HG03378 (cell line): Measurements from ENCODE around the gene NPAS3.

Source experiments
- ATAC-seq: cut with Tn5 transposase; IDR thresholded peaks from one replicate; pipeline ENCODE4 v1.9.1; 2021; ENCODE audit warnings: mild to moderate bottlenecking, moderate library complexity; ENCODE audit not compliant: unreplicated experiment

NPAS3 gene

DNA sequence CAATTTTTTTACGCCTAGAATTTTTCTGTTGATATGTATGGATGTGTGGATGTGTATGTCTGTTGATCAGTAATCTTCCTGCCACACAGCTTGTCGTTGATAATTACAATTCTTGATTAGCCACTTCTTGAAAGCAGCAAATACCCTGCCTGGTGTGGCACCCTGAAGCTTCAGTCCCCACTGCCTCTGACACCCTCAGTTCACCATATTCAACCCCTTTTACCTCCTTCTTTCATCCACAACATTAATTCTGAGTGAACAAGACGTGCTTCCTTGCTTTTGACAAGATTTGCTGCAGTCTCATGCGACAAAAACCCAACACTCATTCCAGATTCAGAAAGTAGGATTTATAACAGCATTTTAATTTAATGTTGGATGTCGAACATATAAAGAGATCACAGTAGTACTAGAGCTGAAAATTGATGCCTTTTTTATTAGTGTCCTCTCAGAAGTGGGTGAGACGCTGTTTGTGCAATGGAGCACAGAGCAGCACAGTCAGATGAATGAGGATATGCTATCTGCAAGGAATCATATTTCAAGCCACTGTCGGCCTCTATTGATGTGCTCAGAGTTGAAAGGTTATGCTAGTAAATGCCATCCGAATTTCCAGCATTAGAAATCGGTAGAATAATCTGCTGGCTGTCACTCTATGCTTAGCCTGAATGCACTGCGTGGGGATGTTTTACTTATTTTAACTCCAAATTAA lies 628.5 kb downstream of the NPAS3 start:
- no peak for ATAC-seq

DNA sequence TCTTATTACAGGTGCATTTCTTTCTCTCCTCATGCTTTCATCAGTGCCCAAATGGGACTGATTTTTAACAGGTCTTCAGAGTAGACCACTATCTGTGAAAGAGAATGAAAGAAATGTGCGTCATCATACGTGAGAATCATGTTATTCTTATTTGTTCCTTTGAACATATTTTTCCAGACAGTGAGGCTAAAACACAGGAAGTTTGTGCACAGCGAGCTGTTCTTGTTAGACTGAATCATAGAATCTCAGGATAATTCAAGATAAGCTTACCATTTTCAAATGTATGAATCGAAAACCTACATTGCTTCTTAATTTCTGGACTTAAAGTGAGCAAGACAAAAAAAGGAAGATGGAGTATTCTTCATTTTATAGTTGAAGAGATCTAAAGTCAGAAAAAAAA lies 629.1 kb downstream of the NPAS3 start:
- no peak for ATAC-seq

DNA sequence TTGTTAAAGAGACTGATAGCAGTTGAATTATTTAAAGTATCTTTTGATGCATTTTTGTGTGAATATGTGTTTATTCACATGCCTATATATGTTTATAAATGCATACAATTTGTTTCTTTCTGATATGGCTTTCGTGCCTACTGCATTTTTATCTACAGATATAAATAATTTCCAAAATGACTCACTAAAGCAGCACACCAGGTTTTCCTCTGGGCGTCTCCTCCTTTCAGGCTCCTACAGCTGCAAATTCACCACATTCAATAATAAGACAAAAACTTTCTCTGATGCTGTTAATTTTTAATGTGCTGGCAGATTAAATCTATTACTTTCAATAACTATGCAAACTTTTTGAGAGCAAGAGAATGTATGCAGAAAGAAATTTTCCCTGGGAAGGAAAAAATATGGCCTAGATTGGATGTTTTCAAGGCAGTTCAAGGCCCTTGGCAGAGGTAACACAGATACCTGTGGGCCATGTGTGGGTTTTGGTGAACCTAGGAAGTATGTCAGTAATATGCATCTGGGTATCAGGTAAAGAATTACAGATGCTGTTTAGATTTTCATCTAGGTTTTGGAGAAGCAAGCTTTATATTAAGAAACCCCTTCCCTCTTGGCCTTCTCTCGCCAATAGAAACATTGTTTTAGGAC lies 630.4 kb downstream of the NPAS3 start:
- ATAC-seq: no peak

DNA sequence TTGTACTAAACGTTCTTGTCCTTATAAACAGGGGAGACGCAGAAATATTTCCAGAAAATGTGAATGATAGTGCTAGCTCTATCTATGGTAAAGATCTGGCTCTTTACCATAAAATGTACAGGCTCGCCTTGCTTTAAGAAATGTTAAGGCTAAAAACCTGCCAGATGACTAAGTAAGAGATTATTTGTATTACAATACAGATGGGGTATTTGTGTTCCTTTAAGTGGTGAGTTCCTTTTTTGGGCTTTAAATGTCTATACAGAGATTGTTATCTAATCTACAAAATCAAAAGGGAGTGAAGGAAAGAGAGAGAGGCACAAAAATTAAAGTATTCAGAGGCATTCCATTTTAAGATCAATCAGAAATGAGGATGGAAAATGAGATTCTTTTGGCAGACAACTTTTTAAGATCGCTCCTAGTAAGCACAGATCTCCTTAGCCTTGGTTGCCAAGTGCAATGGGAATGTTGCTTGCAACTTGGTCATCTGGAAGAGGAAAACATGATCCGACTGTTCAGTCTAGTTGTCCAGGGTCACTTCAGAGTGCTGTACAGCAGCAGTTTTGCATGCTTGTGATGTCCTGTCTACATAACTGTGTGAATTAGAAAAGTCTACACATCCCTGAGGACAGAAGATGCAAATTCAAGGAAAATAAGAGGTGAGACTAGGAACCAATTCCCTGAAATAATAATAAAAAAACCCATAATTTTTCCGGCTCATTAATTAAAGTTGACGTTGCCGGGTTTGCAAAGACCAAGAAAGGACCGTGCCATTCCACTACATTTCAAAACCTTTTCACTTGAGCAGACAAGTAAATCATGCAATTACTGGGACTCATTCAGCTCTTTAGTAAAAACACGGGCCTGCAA lies 631.4 kb downstream of the NPAS3 start:
- no peak for ATAC-seq

DNA sequence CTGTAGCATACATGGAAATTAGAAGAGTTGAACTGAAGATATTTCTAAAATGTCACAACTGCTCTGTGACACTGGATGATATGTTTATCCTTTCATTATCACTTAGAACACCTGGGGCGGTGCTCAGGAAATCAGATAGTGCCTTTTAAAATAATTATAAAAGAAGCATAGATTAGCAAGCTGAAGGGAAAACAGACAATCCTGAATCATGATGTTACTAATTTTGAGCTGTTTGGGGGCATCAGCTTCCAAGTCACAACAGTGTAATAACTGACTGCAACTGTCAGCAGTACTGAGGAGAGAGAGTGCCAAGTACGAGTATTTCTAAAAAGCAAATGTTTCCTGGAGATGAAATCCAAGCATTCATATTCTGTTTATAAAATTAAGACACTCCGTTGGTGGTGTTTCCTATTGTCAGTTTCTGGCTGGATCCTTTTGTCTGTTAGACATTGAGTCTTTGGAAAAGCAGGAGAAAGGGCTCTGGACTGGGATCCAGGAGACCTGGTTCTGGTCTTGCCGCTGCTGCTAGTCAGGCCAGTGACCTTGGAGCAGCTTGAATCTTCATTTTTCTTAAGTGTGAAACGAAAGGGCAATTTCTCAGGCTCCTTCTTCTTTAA lies 632.1 kb downstream of the NPAS3 start:
- no peak for ATAC-seq

DNA sequence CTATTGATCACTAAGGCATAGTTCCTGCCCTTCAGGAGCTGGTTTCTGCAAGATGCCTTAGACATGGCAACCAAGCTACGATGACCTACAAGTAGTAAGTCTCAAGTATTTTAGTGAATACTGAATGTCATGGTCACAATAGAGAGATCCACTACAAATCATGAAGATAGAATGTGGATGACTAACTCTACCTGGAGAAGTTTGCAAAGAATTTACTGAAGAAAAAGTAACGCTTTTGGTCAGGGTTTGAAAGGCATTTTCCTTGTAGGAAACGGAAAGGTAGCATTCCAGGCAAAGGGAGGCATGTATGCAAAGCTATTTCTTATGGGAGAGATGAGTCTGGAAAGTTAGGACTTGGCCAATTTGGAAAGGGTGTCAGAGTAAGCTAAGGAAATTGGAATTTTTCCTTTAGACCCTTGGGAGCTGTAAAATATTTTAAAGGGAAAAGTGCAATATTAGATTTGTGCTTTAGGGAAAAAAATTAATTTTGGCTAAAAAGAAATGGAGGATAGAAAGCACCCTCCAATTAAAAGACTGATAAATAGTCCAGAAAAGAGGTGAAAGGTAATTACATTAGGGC lies 634.7 kb downstream of the NPAS3 start:
- no peak for ATAC-seq

DNA sequence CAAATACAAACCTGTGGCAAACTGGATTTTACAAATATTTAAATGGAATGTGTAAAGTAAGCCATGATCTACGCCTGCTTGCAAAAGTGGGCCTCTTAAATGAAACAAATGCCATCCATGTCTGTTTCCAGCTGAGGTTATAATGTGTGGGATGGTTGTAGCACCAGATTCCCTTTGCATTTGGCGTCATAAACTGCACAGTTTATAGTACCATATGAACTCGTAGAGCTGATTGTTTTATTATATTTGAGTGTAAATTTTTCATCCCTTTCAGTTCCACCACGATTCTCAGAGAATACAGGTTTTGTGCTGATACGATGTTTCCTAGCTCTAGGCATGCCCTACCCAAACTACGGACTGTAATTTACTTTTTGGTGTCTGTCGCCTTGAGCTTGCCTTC lies 637.3 kb downstream of the NPAS3 start:
- ATAC-seq: no peak

DNA sequence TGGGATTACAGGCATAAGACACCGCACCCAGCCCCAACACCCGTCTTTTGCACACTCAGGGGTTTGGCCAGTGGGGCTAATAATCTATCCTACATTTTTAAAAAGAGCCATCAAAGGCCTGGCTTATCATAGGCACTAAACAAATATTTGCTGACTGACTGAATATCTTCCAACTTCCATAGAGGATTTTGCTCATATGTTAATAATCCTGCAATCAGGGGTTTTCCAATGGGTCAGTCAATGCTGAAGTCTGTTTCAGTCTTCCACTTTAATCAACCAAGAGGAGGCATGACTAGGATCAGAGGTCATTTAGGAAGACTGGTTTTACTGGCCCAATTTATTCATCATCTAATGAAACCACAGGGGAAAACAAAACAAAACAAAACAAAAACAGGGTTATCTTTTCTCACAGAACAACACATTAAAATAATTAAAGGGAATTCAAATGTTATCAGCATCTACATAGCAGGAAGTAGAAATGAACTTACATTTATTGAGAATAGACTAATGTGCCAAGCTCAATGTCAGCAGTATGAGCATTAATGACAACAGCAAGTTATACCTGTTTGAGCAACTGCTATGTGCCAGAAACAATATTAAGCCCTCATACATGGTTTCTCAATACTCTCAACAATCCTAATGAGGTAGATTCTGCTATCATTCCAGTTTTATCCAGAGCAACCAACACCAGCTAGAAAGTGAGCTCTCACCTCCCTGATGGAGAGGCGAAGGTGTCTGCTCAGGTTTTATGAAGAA lies 640.0 kb downstream of the NPAS3 start:
- no peak for ATAC-seq

DNA sequence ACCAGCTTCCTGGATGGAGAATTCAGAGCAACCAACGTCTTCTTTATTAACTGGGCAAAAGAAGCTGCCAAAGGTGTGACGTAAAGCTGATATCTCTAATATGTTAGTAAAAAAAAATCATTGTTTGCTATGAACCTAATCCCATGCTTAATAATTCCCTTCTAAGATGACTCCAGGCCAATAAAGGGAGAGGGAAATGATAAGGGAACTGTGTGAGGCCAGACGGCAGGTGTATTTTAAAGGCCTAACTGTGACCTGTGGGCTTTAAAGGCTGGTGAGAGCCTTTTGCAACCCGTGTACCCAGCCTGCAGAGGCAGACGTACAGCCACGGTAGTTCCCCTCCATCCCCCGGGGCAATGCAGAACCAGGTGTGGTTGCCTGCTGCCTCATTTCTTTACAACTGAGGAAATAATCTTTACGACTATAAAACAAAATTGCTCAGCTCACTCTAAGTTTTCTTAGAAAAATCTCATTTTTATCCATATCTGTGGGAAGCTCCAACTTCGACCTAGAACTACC lies 641.6 kb downstream of the NPAS3 start:
- no peak for ATAC-seq

DNA sequence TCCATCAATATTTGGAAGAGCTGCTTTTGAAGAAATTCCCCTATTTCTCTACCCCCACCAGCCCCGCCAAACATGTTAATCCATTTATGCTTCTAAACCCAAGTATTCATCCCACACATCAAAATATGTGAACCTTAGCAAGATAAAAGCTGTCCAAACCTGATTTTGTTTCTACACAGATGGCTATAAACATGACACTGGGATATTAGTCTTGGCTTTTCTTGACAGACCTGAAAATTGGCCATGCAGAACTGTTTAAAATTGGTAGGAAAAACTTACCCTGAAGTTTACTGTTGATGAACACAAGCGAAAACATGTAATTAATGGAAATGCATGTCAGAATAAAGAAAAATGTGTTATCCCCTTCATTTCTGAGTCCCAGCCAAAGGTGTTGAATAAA lies 642.2 kb downstream of the NPAS3 start:
- no peak for ATAC-seq

DNA sequence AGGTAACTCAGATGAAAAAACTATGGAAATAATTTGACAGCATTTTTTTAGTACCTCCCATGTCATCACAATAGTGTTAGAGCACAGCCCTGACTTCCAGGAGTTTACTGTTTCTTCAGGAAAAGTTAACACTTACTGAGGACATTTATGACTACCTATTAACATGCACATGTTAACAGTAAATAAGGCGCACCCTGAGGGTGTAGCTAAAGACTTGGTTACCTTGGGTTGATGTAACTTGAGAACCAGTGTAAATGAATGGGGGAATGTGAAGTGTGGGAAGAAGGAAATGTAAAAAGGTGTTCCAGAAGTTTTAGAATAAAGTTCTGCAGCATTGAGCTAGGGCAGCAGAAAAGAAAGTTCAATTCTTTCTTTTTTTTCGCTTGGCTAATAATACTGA lies 646.0 kb downstream of the NPAS3 start:
- ATAC-seq: no peak

DNA sequence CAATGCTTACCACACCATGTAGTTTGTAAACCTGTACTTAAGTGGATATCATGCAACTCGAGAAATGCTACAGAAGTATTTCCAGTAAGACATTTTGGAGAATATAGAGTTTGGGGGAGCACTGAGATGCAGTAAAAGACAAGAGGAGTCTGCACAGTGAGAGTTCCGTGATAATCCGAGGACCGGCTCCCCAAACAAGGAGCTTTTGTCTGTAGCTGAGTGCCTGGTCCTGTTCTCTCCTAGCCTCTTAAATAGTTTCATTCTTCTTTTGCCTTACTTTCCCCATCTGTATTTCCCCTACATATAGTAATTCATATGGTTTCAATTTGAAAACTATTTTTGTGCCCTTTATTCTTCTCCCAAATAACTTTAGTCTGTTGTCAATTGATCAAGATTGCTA lies 648.1 kb downstream of the NPAS3 start:
- ATAC-seq: no peak

DNA sequence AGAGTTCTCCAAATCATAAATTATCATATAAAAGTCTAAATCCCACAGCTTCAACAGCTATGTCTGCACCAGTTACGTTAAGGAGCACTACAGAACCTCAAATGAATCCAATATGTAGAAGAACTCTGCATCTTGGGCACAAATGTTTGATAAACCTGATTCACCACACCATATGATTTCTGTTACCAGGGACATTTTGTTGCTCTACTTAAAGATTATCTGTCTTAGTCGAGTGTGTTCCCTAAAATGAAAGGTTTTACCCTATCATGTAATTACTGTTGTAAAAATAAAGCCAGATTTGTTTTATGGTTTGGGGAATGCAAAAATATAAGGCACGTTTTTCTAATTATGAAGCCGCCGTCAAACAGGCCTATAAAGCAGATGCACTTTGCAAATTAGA lies 649.1 kb downstream of the NPAS3 start:
- no peak for ATAC-seq

DNA sequence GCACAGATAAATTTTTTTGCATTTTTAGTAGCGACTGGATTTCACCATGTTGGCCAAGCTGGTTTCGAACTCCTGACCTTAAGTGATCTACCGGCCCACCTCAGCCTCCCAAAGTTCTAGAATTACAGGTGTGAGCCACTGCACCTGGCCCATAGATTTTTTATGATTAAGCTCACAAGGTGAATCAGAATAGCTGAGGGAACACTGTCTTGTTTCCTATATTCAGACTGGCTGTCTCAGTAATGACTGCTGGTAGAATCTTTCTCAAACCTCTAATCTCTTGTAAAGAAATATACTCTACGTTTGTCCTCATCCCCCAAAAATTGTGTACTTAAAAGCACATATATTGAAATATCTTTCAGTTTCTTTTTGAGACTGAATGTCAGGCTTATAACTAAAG lies 650.1 kb downstream of the NPAS3 start:
- no peak for ATAC-seq

DNA sequence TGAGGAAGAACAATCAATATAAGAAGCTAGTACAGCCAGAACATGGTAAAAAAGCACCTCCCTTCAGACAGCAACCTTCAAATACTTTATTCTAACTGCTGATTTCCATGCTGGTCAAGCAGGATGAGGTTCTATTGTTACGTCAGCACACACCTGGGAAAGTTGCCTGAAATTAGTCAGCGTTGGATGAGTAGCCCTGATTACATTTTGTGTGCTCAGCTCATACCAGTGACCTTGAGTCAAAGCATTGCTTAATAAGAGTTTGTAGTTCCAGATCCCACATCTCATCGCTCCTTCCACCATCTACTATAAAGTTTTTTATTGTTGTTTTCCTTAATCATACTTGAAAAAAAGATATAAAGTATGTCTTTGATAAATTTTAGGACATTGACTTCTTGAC lies 650.7 kb downstream of the NPAS3 start:
- no peak for ATAC-seq

DNA sequence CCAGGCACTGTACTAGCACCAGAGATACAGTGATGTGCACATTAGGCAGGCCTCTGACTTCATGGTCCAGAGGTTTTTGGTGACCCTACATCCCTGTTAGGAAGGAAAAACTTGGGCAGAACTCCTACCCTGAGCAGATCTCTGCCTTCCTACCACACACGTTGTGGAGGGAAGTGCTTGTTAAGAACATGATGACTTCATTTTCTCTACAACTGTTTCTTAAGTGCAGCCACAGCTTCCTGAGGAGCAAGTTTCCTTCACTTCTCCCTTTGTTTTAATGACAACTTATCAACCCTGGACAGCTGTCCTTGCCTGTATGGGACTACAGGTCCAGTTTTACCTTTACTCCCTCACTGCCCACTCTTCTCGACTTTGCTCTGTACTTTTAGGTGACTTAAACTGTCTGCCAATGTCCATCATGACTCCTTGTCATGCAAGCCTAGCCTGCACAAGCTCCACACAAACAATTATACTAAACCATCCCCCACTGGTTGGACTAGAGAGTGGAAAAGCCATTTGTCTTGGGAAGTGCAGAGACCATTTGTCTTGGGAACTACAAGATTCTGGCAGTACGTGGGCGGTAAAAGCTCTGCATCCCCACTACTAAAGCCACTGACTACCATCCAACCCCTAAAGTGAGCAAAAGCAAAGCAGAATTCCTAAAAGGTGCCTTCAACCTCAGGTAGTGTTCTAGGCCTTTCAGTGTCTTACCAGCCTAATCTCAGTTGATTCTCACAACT lies 652.4 kb downstream of the NPAS3 start:
- no peak for ATAC-seq

DNA sequence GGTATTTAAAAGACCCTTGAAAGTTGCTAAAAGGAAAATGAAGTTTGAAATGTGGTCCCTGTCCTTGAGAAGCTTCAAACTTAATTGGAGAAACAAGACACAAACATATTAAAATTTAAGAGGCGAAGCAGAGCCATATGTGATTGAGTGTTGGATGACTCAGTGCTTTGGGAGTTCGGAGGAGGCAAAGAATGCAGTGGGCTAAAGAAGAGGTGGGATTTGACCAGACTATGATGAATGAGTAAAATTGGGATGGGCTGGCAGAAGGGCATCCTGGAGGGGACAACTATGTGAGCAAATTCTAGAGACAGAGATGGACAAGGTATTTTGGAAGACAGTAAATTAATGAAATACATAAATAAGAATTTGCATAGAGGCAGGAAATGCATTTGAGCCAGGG lies 653.6 kb downstream of the NPAS3 start:
- ATAC-seq: no peak

DNA sequence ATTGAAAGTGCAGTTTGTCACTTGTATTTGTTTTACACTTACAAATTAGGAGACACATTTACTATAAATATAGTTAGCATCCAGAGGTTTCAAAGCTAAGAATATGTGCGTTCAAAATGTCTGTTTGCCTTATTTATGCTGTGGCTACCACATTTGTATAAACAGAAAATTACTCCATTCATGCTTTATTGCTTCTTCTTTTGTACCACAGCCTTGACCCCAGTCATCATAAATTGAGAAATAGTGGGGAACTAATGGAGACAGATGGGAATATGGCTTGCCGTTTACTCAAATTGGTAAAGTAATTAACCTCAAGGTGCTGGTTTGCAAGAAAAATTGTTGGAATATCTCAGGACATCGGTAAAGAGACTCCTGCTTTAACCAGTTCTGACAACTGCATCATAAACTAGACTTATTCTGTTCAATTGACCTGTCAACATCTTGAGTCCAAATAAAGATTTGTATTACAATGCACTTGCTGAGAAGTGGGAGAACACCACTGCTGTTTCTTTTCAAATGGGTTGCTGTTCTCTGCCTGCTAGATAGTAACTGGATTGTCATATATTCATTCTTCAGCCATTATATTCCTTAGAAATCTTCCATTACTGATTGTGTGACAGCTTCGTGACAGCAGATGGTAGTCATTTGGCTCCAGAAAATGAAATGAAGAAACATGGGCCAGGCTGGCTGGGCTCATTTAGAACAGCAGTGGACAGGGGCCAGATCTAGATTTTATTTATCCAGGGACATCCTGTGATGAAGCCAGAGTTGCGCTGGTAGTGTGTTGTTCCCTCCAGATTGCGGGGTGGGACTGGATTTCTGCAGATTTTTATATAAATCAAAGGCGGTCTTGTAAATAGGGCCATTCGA lies 657.8 kb downstream of the NPAS3 start:
- ATAC-seq: no peak

DNA sequence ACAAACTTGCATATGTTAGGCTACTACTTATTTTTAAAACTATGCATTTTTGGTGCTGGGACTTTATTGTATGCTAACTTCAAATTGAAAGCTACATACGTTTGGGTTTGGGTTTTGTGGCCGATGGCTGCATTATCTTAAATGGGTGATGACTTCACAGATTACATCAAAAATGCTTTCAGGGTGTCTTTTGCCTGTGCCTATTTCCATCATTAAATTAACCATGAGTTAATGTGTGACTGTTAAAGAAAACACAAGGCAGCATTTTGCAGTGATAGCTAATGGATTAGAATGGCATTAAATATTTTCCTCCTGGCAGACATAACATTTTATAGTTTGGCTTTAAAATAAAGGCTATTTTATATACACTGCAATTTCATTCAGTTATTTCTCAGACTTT lies 659.9 kb downstream of the NPAS3 start:
- no peak for ATAC-seq
